ENCODE measurements around the gene SHD.

Gene SHD

DNA sequence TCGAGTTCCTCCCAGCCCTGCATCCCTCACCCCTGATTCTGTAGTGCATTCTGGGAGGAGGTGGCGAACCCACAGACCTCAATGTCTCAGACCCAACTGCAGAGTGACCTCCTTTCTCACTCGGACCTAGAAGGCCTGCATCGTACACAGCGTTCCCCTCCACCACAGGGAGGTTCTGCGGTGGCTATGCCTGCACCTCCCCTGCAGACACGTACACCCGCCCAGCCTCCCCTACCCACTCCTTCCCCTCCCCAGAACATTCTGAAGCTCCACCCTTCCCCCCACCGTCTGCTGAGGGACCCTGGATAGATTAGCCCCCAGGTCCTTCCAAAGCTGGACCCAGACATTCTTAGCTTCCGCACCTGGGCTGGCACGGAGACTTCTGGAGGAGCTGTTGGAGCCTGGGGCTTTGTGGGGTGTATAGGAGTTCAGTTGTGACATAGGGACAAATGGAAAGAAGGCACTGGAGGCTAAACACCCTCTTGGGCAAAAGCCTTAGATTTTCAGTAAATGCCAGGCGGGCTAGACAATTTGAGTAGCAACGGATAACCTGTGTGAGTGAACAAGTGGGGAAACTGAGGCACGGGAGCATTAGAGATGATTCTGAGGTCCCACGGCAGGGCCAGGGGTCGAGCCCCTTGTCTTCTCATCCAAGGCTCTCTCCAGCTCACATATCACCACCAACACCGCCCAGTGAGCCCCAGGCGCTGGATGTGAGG is 24.9 kb downstream of the SHD start:
- no peak overlapping the region for H3K9ac ChIP-seq (ENCODE audit: low read depth, low read length)
- peak overlapping the region; percentile 62 for H3K4me2 ChIP-seq (ENCODE audit: low read length)
- H3K4me3 ChIP-seq (ENCODE audit: low read length), result peak overlapping the region; percentile 64
- H3K9me3 ChIP-seq (replicated peaks; ENCODE audit: low read length), result no peaks in the 10 kb centered on the region
- H3K4me1 ChIP-seq (ENCODE audit: control insufficient read depth, insufficient read depth, low read length), result no peaks in the 10 kb centered on the region
- H3K36me3 ChIP-seq (ENCODE audit: insufficient read depth, low read length), result no peaks in the 10 kb centered on the region
- no peaks in the 10 kb centered on the region for H3K27me3 ChIP-seq (ENCODE audit: control insufficient read depth, insufficient read depth, low read length)

DNA sequence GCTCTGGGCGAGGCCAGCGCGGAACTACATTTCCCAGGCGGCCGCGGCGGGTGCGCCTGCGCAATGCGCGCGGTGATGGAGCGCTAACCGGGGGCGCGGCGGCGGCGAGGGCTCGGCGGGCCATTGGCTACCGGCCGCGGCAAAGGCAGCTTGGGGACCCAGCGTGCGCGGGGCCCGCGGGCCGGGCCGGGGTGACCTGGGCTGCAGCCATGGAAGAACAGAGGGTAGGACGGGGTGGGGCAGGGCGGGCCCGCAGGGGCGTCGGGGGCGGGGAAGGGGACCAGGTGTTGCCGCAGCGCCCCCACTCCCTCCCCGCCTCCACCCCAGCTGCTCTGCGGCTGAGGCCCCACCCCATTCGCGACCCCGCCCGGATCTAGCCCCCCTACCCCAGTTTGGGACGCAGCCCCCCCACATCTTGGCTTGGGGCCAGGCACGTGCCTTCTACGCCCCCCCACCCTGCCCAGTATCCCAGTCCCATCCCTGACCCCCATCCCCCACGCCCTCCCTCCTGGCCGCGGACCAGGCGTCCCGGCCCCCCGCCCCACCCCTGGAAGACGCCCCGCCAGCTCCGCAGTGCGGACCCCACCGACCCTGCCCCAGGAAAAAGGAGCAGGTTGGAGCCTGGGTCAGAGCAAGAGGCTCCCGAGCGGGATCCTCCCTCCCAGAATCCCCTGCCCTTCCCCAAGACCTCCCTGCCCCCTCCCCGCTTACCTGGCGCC is 25.6 kb downstream of the SHD start, which contains the start of gene FSD1:
FSD1 (plus strand) TSS at position 61 of the 719 bp plus-strand sequence; CDS start at position 210, 149 bp downstream.
- Histone ChIP-seq H3K36me3 (ENCODE audit: insufficient read depth, low read length) (no peaks in the 10 kb centered on the region), H3K4me2 (ENCODE audit: low read length) (peak within 1 kb of the TSS; percentile 62), H3K27me3 (ENCODE audit: control insufficient read depth, insufficient read depth, low read length) (no peaks in the 10 kb centered on the region), H3K4me3 (ENCODE audit: low read length) (peak within 1 kb of the TSS; percentile 64), H3K9me3 (replicated peaks; ENCODE audit: low read length) (no peaks in the 10 kb centered on the region), H3K4me1 (ENCODE audit: control insufficient read depth, insufficient read depth, low read length) (no peaks in the 10 kb centered on the region), H3K9ac (ENCODE audit: low read depth, low read length) (no peak within 1 kb of the TSS)

DNA sequence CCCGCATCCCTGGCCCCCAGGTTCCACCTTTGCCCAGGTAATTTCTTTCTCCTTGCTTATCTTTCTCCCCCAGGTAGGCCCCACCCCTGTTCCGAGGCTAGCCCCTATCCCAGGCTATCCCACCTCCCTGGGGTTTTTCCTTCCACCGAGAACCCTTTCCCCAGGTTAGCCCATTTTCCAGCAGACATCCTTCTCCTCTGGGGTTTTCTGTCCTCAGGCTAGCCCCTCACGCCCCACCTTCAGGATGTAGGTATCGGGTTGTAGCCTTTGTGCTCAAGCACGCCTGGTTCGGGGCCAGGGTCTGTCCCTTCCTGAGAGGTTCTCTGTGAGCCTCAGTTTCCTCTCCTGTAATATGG is 26.2 kb downstream of the SHD start:
- no peak overlapping the region for H3K4me3 ChIP-seq (ENCODE audit: low read length)
- no peaks in the 10 kb centered on the region for H3K4me1 ChIP-seq (ENCODE audit: control insufficient read depth, insufficient read depth, low read length)
- H3K9ac ChIP-seq (ENCODE audit: low read depth, low read length), result no peak overlapping the region
- no peaks in the 10 kb centered on the region for H3K36me3 ChIP-seq (ENCODE audit: insufficient read depth, low read length)
- no peak overlapping the region for H3K4me2 ChIP-seq (ENCODE audit: low read length)
- H3K9me3 ChIP-seq (replicated peaks; ENCODE audit: low read length), result no peaks in the 10 kb centered on the region
- no peaks in the 10 kb centered on the region for H3K27me3 ChIP-seq (ENCODE audit: control insufficient read depth, insufficient read depth, low read length)

DNA sequence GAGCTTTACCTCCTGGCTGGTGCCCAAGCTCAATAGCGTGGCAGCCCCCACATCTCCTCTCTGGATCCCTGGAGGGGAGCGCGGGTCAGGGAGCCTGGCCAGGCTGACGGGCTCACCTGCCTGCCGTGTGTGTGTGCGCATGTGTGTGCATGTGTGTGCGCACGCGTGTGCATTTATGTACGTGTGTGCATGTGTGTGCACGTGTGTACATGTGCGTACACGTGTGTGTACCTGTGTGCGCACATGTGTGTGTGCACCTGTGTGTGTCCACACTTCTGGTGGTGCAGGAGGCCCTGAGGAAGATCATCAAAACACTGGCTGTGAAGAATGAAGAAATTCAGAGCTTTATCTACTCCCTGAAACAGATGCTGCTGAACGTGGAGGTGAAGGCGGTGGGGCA is 26.6 kb downstream of the SHD start:
- no peak overlapping the region for H3K9ac ChIP-seq (ENCODE audit: low read depth, low read length)
- H3K4me2 ChIP-seq (ENCODE audit: low read length), result no peak overlapping the region
- no peaks in the 10 kb centered on the region for H3K9me3 ChIP-seq (replicated peaks; ENCODE audit: low read length)
- H3K4me3 ChIP-seq (ENCODE audit: low read length), result no peak overlapping the region
- H3K36me3 ChIP-seq (ENCODE audit: insufficient read depth, low read length), result no peaks in the 10 kb centered on the region
- no peaks in the 10 kb centered on the region for H3K27me3 ChIP-seq (ENCODE audit: control insufficient read depth, insufficient read depth, low read length)
- no peaks in the 10 kb centered on the region for H3K4me1 ChIP-seq (ENCODE audit: control insufficient read depth, insufficient read depth, low read length)

DNA sequence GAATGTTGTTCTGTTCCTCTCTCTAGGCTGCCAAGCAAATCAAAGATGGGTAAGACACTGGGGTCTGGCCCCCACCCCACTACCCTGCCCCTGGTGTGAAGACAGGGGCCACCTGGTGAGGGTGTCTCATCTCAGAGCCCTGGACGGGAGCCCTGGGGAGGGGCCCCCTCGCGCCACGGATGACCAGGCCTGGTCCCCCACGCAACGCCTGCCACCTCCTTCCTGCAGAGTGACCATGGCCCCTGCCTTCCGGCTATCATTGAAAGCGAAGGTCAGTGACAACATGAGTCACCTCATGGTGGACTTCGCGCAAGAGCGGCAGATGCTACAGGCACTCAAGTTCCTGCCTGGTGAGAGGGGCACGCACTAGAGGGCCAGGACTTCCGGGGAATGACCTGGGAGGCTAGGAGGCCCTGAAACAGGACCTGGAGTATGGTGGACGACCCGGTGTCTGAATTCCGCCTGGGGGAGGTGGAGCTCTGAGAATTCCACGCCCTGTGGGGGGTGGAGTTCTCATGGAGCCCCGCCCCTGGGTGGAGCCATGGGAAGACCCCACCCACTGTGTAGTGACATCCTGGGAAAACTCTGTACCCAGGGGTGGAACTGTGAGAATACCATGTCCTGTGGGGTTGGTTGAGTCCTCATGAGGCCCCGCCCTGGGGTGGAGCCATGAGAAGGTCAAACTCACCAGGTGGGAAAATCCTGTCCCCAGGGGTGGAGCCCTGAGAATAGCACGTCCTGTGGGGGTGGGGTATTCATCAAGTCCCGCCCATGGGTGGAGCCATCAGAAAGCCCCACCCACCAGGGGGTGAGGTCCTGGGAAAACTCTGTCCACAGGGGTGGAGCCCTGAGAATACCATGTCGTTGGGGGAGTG is 31.4 kb downstream of the SHD start:
- Histone ChIP-seq H3K36me3 (ENCODE audit: insufficient read depth, low read length) (no peaks in the 10 kb centered on the region), H3K4me1 (ENCODE audit: control insufficient read depth, insufficient read depth, low read length) (no peaks in the 10 kb centered on the region), H3K27me3 (ENCODE audit: control insufficient read depth, insufficient read depth, low read length) (no peaks in the 10 kb centered on the region), H3K4me3 (ENCODE audit: low read length) (no peak overlapping the region), H3K9me3 (replicated peaks; ENCODE audit: low read length) (no peaks in the 10 kb centered on the region), H3K4me2 (ENCODE audit: low read length) (no peak overlapping the region), H3K9ac (ENCODE audit: low read depth, low read length) (no peak overlapping the region)

DNA sequence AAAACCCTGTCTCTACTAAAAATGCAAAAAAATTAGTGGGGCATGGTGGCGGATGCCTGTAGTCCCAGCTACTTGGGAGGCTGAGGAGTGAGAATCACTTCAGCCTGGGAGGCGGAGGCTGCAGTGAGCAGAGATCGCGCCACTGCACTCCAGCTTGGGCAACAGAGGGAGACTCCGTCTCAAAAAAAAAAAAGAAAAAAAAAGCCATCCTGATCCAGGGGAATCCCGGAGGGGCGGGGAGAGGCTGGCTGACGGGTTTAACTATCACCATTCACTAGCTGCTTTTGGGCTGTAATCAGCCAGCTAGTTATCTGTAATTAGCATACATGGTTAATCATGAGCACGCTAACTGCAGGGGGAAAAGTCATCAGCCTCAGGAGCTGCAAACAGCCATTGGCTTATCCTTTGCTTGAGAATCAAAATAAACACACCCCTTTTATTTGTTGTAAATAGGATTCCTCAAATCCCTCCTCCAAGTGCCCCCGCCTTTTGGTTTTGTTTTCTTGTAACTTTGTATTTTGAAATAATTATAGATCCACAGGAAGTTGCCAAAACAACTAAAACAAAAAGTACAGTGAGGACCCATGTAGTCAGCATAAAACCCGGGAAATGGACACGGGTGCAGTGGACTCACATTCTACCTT is 34.9 kb downstream of the SHD start:
- Histone ChIP-seq H3K9ac (ENCODE audit: low read depth, low read length) (no peak overlapping the region), H3K27me3 (ENCODE audit: control insufficient read depth, insufficient read depth, low read length) (no peaks in the 10 kb centered on the region), H3K9me3 (replicated peaks; ENCODE audit: low read length) (no peaks in the 10 kb centered on the region), H3K4me1 (ENCODE audit: control insufficient read depth, insufficient read depth, low read length) (no peaks in the 10 kb centered on the region), H3K4me3 (ENCODE audit: low read length) (no peak overlapping the region), H3K4me2 (ENCODE audit: low read length) (no peak overlapping the region), H3K36me3 (ENCODE audit: insufficient read depth, low read length) (no peaks in the 10 kb centered on the region)

DNA sequence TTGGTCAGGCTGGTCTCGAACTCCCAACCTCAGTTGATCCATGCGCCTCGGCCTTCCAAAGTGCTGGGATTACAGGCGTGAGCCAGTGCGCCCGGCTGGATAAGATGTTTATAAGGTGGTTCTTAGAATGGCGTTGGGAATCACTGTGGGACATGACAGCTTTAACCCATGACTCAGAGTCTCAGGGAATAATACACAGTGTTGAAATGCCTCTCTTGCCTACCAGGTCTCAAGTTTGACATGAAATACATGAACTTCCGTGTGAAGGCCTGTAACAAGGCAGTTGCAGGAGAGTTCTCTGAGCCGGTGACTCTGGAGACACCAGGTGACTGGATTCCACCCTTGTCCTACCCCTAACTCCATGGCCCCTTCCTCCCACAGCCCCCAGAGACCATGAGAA is 37.9 kb downstream of the SHD start:
- H3K27me3 ChIP-seq (ENCODE audit: control insufficient read depth, insufficient read depth, low read length), result no peaks in the 10 kb centered on the region
- no peaks in the 10 kb centered on the region for H3K9me3 ChIP-seq (replicated peaks; ENCODE audit: low read length)
- H3K4me3 ChIP-seq (ENCODE audit: low read length), result no peak overlapping the region
- no peak overlapping the region for H3K9ac ChIP-seq (ENCODE audit: low read depth, low read length)
- no peak overlapping the region for H3K4me2 ChIP-seq (ENCODE audit: low read length)
- no peaks in the 10 kb centered on the region for H3K4me1 ChIP-seq (ENCODE audit: control insufficient read depth, insufficient read depth, low read length)
- no peaks in the 10 kb centered on the region for H3K36me3 ChIP-seq (ENCODE audit: insufficient read depth, low read length)

DNA sequence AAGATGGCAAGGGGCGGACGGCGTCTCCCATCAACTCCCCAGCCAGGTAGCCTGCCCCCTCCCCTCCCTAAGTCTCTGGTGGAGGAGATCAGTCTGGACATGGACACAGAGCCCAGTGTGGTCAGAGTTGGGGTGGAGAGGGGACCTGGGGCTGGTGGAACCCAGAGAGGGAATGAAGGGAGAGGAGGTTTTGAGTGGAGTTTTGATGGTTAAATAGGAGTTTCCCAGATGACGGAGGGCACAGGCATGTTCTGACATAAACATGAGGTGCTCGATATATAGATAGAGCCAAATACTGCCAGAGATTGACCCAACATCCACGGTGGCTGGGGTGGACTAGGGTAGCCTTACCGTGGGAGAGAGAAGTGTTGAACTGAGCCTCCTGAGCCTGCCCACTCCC is 39.4 kb downstream of the SHD start:
- H3K27me3 ChIP-seq (ENCODE audit: control insufficient read depth, insufficient read depth, low read length), result no peaks in the 10 kb centered on the region
- H3K36me3 ChIP-seq (ENCODE audit: insufficient read depth, low read length), result no peaks in the 10 kb centered on the region

DNA sequence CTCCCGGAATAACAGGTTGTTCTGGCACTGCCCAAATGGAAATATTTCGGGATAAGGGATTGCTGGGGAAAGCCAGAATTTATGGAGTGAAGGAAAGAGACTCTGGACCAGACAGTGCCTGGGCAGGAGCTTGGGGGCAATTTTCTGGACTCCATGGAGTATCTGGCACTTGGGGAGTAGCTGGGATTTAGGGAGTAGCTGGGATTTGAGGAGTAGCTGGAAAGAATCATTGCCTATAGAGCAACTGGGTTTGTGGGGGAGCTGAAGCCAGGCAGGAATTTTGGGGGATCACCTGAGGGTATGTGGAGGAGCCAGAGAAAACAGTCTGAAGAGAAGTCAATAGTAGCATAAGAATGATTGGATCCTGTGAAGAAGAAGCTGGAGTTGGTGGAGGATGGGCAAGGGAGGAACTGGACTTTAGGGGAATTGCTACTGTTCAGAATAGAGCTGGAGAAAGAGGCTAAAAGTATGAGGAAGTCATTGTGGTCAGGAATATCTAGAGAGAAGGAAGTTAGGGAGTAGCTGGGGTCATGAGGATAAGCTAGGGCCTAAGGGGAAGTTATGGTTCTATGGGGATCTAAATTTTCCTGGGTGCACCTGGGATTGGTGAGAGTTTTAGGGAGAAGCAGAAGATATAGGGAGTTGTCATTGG is 40.1 kb downstream of the SHD start:
- Histone ChIP-seq H3K4me2 (ENCODE audit: low read length) (no peak overlapping the region), H3K27me3 (ENCODE audit: control insufficient read depth, insufficient read depth, low read length) (no peaks in the 10 kb centered on the region), H3K4me1 (ENCODE audit: control insufficient read depth, insufficient read depth, low read length) (no peaks in the 10 kb centered on the region), H3K9me3 (replicated peaks; ENCODE audit: low read length) (no peaks in the 10 kb centered on the region), H3K9ac (ENCODE audit: low read depth, low read length) (no peak overlapping the region), H3K4me3 (ENCODE audit: low read length) (no peak overlapping the region), H3K36me3 (ENCODE audit: insufficient read depth, low read length) (no peaks in the 10 kb centered on the region)

More for the DNA sequence above, 39.4 kb downstream of the SHD start:
- no peak overlapping the region for H3K4me2 ChIP-seq (ENCODE audit: low read length)
- H3K4me1 ChIP-seq (ENCODE audit: control insufficient read depth, insufficient read depth, low read length), result no peaks in the 10 kb centered on the region
- H3K9ac ChIP-seq (ENCODE audit: low read depth, low read length), result no peak overlapping the region
- H3K4me3 ChIP-seq (ENCODE audit: low read length), result no peak overlapping the region
- no peaks in the 10 kb centered on the region for H3K9me3 ChIP-seq (replicated peaks; ENCODE audit: low read length)

DNA sequence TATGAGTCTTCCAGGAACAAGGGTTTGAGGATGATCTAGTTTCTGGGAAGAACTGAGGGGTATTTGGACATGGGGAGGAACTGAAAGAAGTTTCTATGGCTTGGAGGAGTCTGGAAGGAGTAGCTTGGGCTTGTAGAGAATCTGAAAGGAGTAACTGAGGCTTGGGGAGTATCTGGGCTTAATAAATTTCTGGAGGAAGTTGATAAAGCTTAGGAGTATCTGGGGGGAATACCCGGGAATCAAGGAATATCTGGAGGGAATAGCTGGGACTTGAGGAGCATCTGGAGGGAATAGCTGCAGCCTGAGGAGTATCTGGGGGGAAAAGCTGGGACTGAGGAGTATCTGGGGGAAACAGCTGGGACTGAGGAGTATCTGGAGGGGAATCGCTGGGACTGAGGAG is 41.4 kb downstream of the SHD start:
- Histone ChIP-seq H3K36me3 (ENCODE audit: insufficient read depth, low read length) (no peaks in the 10 kb centered on the region), H3K9me3 (replicated peaks; ENCODE audit: low read length) (no peaks in the 10 kb centered on the region), H3K9ac (ENCODE audit: low read depth, low read length) (no peak overlapping the region), H3K27me3 (ENCODE audit: control insufficient read depth, insufficient read depth, low read length) (no peaks in the 10 kb centered on the region), H3K4me3 (ENCODE audit: low read length) (no peak overlapping the region), H3K4me2 (ENCODE audit: low read length) (no peak overlapping the region), H3K4me1 (ENCODE audit: control insufficient read depth, insufficient read depth, low read length) (no peaks in the 10 kb centered on the region)

Measured in skeletal muscle satellite cell (primary cell).